Sigmoid colon (tissue), 7 donors: ENCODE measurements around the gene ADAM19. TPM values are rescaled to one million over a fixed set of nuclear protein-coding genes. Genes with fewer than 3 reads are reported as not detected.

ENCODE experiments used
- DNase-seq: peaks from one replicate; pipeline ENCODE4 v3.0.0-alpha.2; 2019
- H3K27ac ChIP-seq, 4 donors: fragments of 200-600 bp; sonication (generic); one replicate each; pipeline ENCODE4 v1.5.1; 2016 to 2019; ENCODE audit warnings: mild to moderate bottlenecking in 1 of 4
- H3K27me3 ChIP-seq, 3 donors: fragments of 200-600 bp; sonication (generic); one replicate each; pipeline ENCODE4 v1.5.1; 2019; ENCODE audit warnings: mild to moderate bottlenecking in 1 of 3
- H3K36me3 ChIP-seq, 4 donors: fragments of 200-600 bp; sonication (generic); one replicate each; pipeline ENCODE4 v1.5.1; 2016 to 2019
- H3K4me1 ChIP-seq, 4 donors: fragments of 200-600 bp; sonication (generic); one replicate each; pipeline ENCODE4 v1.5.1; 2017 to 2019
- H3K4me3 ChIP-seq, 4 donors: fragments of 200-600 bp; sonication (generic); one replicate each; pipeline ENCODE4 v1.5.1; 2017 to 2019; ENCODE audit warnings: mild to moderate bottlenecking in 2 of 4, moderate library complexity in 1 of 4
- H3K9me3 ChIP-seq, 4 donors: fragments of 200-600 bp in 3 of 4; sonication (generic) in 3 of 4; one replicate each; pipeline versions ENCODE4 v1.5.1 to v1.6.1; 2013 to 2019
- EP300 ChIP-seq, 4 donors: sonication (generic); formaldehyde crosslinking; IDR thresholded peaks; one replicate each; pipeline ENCODE4 v1.6.1; 2017; ENCODE audit warnings: antibody characterized with exemption in 4 of 4
- POLR2A ChIP-seq, 2 donors: fragments of 450-650 bp; IDR thresholded peaks; one replicate each; pipeline ENCODE4 v1.6.1; 2016; ENCODE audit warnings: antibody characterized with exemption in 2 of 2, mild to moderate bottlenecking in 2 of 2, moderate library complexity in 2 of 2
- POLR2AphosphoS5 ChIP-seq, 4 donors: sonication (generic); formaldehyde crosslinking; IDR thresholded peaks; one replicate each; pipeline ENCODE4 v1.6.1; 2017; ENCODE audit warnings: antibody characterized with exemption in 4 of 4
- WGBS, 2 donors: extraction: QIAGEN DNeasy Blood & Tissue Kit; methylation state at CpG; one replicate each; pipeline ENCODE4 v1.1.7; 2013; 5-methylcytosine and 5-hydroxymethylcytosine counted together
- intact Hi-C: fragments of 100-400 bp; cut with DNase I; formaldehyde crosslinking; loops from one replicate; pipeline ENCODE4 v1.15.1; 2023
- polyA plus RNA-seq, 3 donors: library from polyadenylated mRNA; stranded (reverse); fragments of 200-250 nt; gene quantifications; one replicate each; pipeline ENCODE4 v1.2.3, GENCODE V29; 2013
- total RNA-seq, 4 donors: library from RNA; depleted of rRNA; stranded (reverse); fragments of >200 nt; gene quantifications; one replicate each; pipeline ENCODE4 v1.1.0, GENCODE V29; 2016
- TF ChIP-seq, protein P1 (sequence below), 4 experiments: fragments of 450-650 bp in 3 of 4; fragments of 200-600 bp in 1 of 4; IDR thresholded peaks; one replicate each; pipeline ENCODE4 v1.5.1; 2016 to 2019; ENCODE audit warnings: antibody characterized with exemption in 4 of 4, mild to moderate bottlenecking in 3 of 4, moderate library complexity in 2 of 4
- donor health status: healthy with polysubstance abuse.
- donor health status: Bipolar disorder and iron deficiency.
- donor health status: healthy.

ADAM19 gene
- total and polyA plus RNA-seq, 7 donors = 1.2 to 53.2 (median 18.8) TPM

DNA sequence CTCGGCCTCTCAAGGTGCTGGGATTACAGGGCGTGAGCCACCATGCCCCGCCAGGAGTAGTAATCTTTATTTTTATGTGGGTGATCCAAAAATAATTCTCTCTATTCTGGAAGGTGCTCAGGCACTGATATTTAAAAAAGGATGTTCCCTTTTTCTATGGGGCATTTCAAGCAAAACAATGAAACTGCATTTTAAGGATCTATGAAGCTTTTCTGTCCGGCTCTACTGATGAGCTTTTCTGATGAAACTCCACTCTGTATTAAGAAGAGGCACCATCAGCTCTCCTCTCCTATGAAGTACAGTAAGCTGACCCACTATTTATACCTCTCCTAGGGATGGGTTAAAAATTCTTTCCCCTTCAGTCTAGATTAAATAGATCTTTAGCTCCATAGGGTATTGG is 7.4 kb downstream of the ADAM19 start:
- peak overlapping the region in 2 of 4 donors; percentile 93 to 95 for H3K27ac ChIP-seq
- intact Hi-C loops = no loop called here
- DNase-seq = no peak
- H3K4me1 ChIP-seq = peaks cover 0 to 91% (median 66%) of the 10 kb centered on the region in 4 donors
- WGBS, 2 donors = 88 to 89% methylated on average over 4 of the region's 4 CpGs
- H3K9me3 ChIP-seq = no peaks in the 10 kb centered on the region
- peaks cover 0 to 47% (median 4%) of the 10 kb centered on the region in 4 donors for H3K36me3 ChIP-seq
- H3K27me3 ChIP-seq = no peaks in the 10 kb centered on the region
- no peak overlapping the region for H3K4me3 ChIP-seq
- TF ChIP-seq POLR2AphosphoS5 (IDR thresholded peaks at IDR 0.05) = no peak
- TF ChIP-seq, protein P1, sequence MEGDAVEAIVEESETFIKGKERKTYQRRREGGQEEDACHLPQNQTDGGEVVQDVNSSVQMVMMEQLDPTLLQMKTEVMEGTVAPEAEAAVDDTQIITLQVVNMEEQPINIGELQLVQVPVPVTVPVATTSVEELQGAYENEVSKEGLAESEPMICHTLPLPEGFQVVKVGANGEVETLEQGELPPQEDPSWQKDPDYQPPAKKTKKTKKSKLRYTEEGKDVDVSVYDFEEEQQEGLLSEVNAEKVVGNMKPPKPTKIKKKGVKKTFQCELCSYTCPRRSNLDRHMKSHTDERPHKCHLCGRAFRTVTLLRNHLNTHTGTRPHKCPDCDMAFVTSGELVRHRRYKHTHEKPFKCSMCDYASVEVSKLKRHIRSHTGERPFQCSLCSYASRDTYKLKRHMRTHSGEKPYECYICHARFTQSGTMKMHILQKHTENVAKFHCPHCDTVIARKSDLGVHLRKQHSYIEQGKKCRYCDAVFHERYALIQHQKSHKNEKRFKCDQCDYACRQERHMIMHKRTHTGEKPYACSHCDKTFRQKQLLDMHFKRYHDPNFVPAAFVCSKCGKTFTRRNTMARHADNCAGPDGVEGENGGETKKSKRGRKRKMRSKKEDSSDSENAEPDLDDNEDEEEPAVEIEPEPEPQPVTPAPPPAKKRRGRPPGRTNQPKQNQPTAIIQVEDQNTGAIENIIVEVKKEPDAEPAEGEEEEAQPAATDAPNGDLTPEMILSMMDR (IDR thresholded peaks at IDR 0.05) = no peak
- no peak for TF ChIP-seq POLR2A (IDR thresholded peaks at IDR 0.05)
- TF ChIP-seq EP300 (IDR thresholded peaks at IDR 0.05) = no peak

DNA sequence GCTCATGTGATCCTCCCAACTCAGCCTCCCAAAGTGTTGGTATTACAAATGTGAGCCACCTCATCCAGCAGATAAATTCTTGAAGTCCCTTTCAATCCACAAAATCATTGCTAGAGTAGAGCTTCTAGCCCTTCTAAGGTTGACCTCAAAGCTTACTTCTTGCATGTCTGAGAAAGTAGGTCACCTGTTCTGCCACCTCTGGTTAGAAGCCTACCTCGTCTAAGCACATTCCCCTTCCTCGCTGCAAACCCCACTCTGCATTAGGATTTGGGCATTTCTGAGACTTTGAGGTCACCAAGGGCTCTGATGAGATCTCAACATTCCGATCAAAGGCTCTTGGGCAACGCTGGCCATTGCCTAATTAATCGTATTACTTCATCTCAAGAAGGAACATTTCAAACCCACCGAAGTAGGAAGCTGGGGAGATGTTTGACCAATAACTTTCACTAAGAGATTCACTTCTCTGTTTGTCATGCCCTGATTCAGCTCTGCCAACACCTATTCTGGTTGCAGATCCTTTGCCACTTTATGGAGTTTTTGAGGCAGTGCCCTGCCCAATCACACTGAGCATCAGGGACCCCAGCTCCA is 8.6 kb downstream of the ADAM19 start:
- H3K9me3 ChIP-seq = no peaks in the 10 kb centered on the region
- WGBS, 2 donors = 74 to 82% methylated on average over 6 of the region's 6 CpGs
- DNase-seq = no peak
- H3K4me3 ChIP-seq = no peak overlapping the region
- intact Hi-C loops = no loop called here
- H3K4me1 ChIP-seq = peaks cover 0 to 91% (median 68%) of the 10 kb centered on the region in 4 donors
- peak overlapping the region; percentile 26 to 95 (median 62) for H3K27ac ChIP-seq
- TF ChIP-seq POLR2AphosphoS5 (IDR thresholded peaks at IDR 0.05) = peak in 1 of 4 donors; percentile 26
- no peak for TF ChIP-seq EP300 (IDR thresholded peaks at IDR 0.05)
- H3K36me3 ChIP-seq = peaks cover 0 to 47% (median 4%) of the 10 kb centered on the region in 4 donors
- no peaks in the 10 kb centered on the region for H3K27me3 ChIP-seq

DNA sequence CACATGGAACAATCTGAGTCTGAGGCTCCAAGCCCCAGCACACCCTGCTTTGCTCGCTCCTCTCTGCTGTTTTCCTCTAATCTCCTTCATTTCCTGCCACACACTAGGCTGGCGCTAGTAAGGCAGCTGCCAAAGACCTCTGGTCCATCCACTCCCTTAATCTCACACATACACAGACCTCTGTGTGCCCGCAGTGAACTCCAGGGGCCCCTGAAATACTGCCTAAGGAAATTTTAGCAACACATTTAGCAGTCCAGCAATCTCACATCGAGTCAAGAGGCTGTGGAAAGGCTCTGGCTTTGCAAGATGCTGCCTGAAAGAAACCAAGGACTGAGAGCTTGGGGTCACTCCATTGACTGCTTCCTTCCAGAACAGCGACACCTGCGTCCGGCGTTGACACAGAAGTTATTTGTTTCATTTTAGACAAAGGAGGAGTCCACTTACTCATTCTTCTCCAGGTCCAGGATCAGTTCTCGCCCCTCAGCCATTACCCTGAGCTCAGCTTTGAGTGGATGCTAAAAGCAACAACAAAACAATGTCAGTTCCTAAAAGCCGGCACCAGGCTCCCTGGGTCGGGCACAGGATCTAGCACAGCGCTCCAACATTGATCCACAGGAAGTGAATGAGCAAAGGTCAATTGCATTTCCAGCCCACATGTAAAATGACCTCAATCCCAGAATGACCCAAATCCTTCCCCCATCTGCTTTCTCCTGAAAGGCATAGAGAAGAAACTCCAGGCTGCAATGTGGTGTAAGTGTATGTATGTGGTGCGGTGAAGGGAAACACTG is 11.5 kb downstream of the ADAM19 start:
- H3K4me3 ChIP-seq = no peak overlapping the region
- no peak for TF ChIP-seq POLR2A (IDR thresholded peaks at IDR 0.05)
- no peak for DNase-seq
- H3K4me1 ChIP-seq = peaks cover 0 to 96% (median 74%) of the 10 kb centered on the region in 4 donors
- H3K27me3 ChIP-seq = no peaks in the 10 kb centered on the region
- H3K27ac ChIP-seq = peak overlapping the region; percentile 79 to 95 (median 88)
- WGBS, 2 donors = 62 to 77% methylated on average over 13 of the region's 13 CpGs
- no peaks in the 10 kb centered on the region for H3K9me3 ChIP-seq
- intact Hi-C loops = loop anchor here (5.0 kb wide), 2 partner anchors 42 to 177 kb away; no protein-coding TSS in a partner anchor
- peaks cover 0 to 25% (median 0%) of the 10 kb centered on the region in 4 donors for H3K36me3 ChIP-seq

DNA sequence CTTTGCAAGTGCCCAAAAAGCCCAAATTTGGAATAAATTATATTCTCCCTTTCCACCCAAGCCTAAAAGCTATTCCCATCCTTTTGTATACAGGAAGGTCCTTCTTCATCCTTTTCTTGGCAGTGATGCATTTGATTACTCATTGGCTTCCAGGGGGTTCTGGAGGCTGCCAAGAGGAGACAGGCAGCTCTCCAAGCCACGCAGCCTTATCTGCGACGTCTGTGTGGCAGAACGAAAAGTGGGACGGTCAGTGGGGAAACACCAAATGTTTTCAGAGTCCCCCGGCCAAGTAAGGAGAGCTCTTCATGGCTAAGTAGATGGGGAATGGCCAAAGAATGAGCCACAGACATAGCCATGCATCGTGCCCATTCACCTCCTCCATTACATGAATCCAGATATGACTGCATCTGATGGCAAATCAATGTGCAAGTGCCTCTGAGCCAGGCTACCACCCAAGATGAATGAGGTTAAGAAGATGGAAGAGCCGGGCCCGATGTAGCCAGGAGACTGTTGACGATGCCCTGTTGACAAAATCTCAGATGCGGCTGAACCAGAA is 12.1 kb downstream of the ADAM19 start:
- TF ChIP-seq, protein P1 (IDR thresholded peaks at IDR 0.05) = no peak
- peak in 3 of 4 donors; percentile 39 to 66 (median 62) for TF ChIP-seq POLR2AphosphoS5 (IDR thresholded peaks at IDR 0.05)
- Histone ChIP-seq H3K4me1 (peaks cover 0 to 96% (median 80%) of the 10 kb centered on the region in 4 donors), H3K36me3 (peaks cover 0 to 19% (median 0%) of the 10 kb centered on the region in 4 donors), H3K4me3 (no peak overlapping the region), H3K9me3 (no peaks in the 10 kb centered on the region), H3K27me3 (no peaks in the 10 kb centered on the region), H3K27ac (peak overlapping the region; percentile 79 to 95 (median 88))
- intact Hi-C loops = loop anchor here (5.0 kb wide), 2 partner anchors 41 to 176 kb away; no protein-coding TSS in a partner anchor
- 82 to 84% methylated on average over 11 of the region's 11 CpGs for WGBS, 2 donors
- DNase-seq = no peak

DNA sequence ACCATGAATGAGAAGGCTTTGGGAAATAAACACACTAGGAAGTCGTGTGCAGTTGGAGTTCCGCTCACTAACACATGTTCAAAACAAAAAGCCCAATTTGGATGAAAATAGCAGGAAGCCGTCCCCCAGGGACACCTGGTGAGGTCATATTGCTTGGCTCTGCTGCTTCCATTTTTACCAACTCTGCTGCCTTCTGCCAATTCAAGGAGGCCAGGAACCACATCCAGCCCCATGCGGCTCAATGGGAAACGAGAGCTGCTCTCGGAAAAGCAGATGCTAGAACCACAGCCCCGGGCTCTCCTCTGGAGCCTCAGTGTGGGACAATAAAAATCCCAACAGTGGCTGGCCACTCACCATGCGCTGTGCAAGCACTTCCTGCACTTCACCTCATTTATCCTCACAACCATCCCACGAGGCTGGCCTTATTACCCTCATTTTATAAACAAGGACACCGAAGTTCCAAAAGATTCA is 13.4 kb downstream of the ADAM19 start:
- TF ChIP-seq, protein P1 (IDR thresholded peaks at IDR 0.05) = no peak
- TF ChIP-seq POLR2A (IDR thresholded peaks at IDR 0.05) (no peak), EP300 (IDR thresholded peaks at IDR 0.05) (no peak), POLR2AphosphoS5 (IDR thresholded peaks at IDR 0.05) (peak in 2 of 4 donors; percentile 15 to 33)
- H3K9me3 ChIP-seq = no peaks in the 10 kb centered on the region
- peak; percentile 76 for DNase-seq
- peaks cover 0 to 8% (median 0%) of the 10 kb centered on the region in 4 donors for H3K36me3 ChIP-seq
- H3K27me3 ChIP-seq = no peaks in the 10 kb centered on the region
- 78 to 80% methylated on average over 10 of the region's 10 CpGs for WGBS, 2 donors
- H3K4me1 ChIP-seq = peaks cover 0 to 97% (median 89%) of the 10 kb centered on the region in 4 donors
- peak overlapping the region; percentile 79 to 95 (median 88) for H3K27ac ChIP-seq
- intact Hi-C loops = loop anchor here (5.0 kb wide), 2 partner anchors 40 to 175 kb away; no protein-coding TSS in a partner anchor
- no peak overlapping the region for H3K4me3 ChIP-seq
